Sigmoid colon (tissue), 7 donors: ENCODE data around the gene N4BP2L1. TPM values are rescaled to one million over a fixed set of nuclear protein-coding genes. Genes with fewer than 3 reads are reported as not detected.
"Not testable (repeated sequence)": the region's sequence is repeated elsewhere in the genome, so short reads cannot be mapped to it uniquely, and the experiment has no call there.

Source experiments
- DNase-seq: peaks from one replicate; pipeline ENCODE4 v3.0.0-alpha.2; 2019
- H3K27ac ChIP-seq, 4 donors: fragments of 200-600 bp; sonication (generic); one replicate each; pipeline ENCODE4 v1.5.1; 2016 to 2019; ENCODE audit warnings: mild to moderate bottlenecking in 1 of 4
- H3K27me3 ChIP-seq, 3 donors: fragments of 200-600 bp; sonication (generic); one replicate each; pipeline ENCODE4 v1.5.1; 2019; ENCODE audit warnings: mild to moderate bottlenecking in 1 of 3
- H3K36me3 ChIP-seq, 4 donors: fragments of 200-600 bp; sonication (generic); one replicate each; pipeline ENCODE4 v1.5.1; 2016 to 2019
- H3K4me1 ChIP-seq, 4 donors: fragments of 200-600 bp; sonication (generic); one replicate each; pipeline ENCODE4 v1.5.1; 2017 to 2019
- H3K4me3 ChIP-seq, 4 donors: fragments of 200-600 bp; sonication (generic); one replicate each; pipeline ENCODE4 v1.5.1; 2017 to 2019; ENCODE audit warnings: mild to moderate bottlenecking in 2 of 4, moderate library complexity in 1 of 4
- H3K9me3 ChIP-seq, 4 donors: fragments of 200-600 bp in 3 of 4; sonication (generic) in 3 of 4; one replicate each; pipeline versions ENCODE4 v1.5.1 to v1.6.1; 2013 to 2019
- CTCF ChIP-seq, 4 experiments: fragments of 450-650 bp in 3 of 4; fragments of 200-600 bp in 1 of 4; IDR thresholded peaks; one replicate each; pipeline ENCODE4 v1.5.1; 2016 to 2019; ENCODE audit warnings: antibody characterized with exemption in 4 of 4, mild to moderate bottlenecking in 3 of 4, moderate library complexity in 2 of 4
- EP300 ChIP-seq, 4 donors: sonication (generic); formaldehyde crosslinking; IDR thresholded peaks; one replicate each; pipeline ENCODE4 v1.6.1; 2017; ENCODE audit warnings: antibody characterized with exemption in 4 of 4
- POLR2A ChIP-seq, 2 donors: fragments of 450-650 bp; IDR thresholded peaks; one replicate each; pipeline ENCODE4 v1.6.1; 2016; ENCODE audit warnings: antibody characterized with exemption in 2 of 2, mild to moderate bottlenecking in 2 of 2, moderate library complexity in 2 of 2
- POLR2AphosphoS5 ChIP-seq, 4 donors: sonication (generic); formaldehyde crosslinking; IDR thresholded peaks; one replicate each; pipeline ENCODE4 v1.6.1; 2017; ENCODE audit warnings: antibody characterized with exemption in 4 of 4
- WGBS, 2 donors: extraction: QIAGEN DNeasy Blood & Tissue Kit; methylation state at CpG; one replicate each; pipeline ENCODE4 v1.1.7; 2013; 5-methylcytosine and 5-hydroxymethylcytosine counted together
- intact Hi-C: fragments of 100-400 bp; cut with DNase I; formaldehyde crosslinking; loops from one replicate; pipeline ENCODE4 v1.15.1; 2023
- polyA plus RNA-seq, 3 donors: library from polyadenylated mRNA; stranded (reverse); fragments of 200-250 nt; gene quantifications; one replicate each; pipeline ENCODE4 v1.2.3, GENCODE V29; 2013
- small RNA-seq, 3 donors: library from RNA; depleted of rRNA; stranded (forward); fragments of <200 nt; gene quantifications; one replicate each; pipeline ENCODE3, GENCODE V24; 2016
- total RNA-seq, 4 donors: library from RNA; depleted of rRNA; stranded (reverse); fragments of >200 nt; gene quantifications; one replicate each; pipeline ENCODE4 v1.1.0, GENCODE V29; 2016
- donor health status: healthy with polysubstance abuse.
- donor health status: Bipolar disorder and iron deficiency.
- donor health status: healthy.

N4BP2L1 gene
- total and polyA plus RNA-seq, 7 donors, result 7.8 to 34.9 (median 17.7) TPM

GRCh38 chr13:32370805-32371204, 57.1 kb downstream of the N4BP2L1 start:
- Histone ChIP-seq H3K9me3 (no peaks in the 10 kb centered on the region), H3K4me3 (no peak overlapping the region), H3K27ac (no peak overlapping the region), H3K27me3 (no peaks in the 10 kb centered on the region), H3K4me1 (no peaks in the 10 kb centered on the region), H3K36me3 (no peaks in the 10 kb centered on the region)
- TF ChIP-seq POLR2A (IDR thresholded peaks at IDR 0.05) (no peak), CTCF (IDR thresholded peaks at IDR 0.05) (no peak), POLR2AphosphoS5 (IDR thresholded peaks at IDR 0.05) (no peak), EP300 (IDR thresholded peaks at IDR 0.05) (no peak)
- WGBS, 2 donors, result 93 to 98% methylated on average over 2 of the region's 2 CpGs
- DNase-seq, result no peak
- intact Hi-C loops, result no loop called here

GRCh38 chr13:32362574-32362973, 65.4 kb downstream of the N4BP2L1 start:
- H3K4me1 ChIP-seq, result no peaks in the 10 kb centered on the region
- WGBS, 2 donors, result 87 to 94% methylated on average over 2 of the region's 2 CpGs
- no peak overlapping the region for H3K4me3 ChIP-seq
- H3K36me3 ChIP-seq, result no peaks in the 10 kb centered on the region
- H3K9me3 ChIP-seq, result peaks cover 0 to 3% (median 0%) of the 10 kb centered on the region in 4 donors
- TF ChIP-seq POLR2A (IDR thresholded peaks at IDR 0.05) (no peak), POLR2AphosphoS5 (IDR thresholded peaks at IDR 0.05) (no peak), CTCF (IDR thresholded peaks at IDR 0.05) (no peak), EP300 (IDR thresholded peaks at IDR 0.05) (no peak)
- intact Hi-C loops, result no loop called here
- no peak overlapping the region for H3K27ac ChIP-seq
- H3K27me3 ChIP-seq, result no peaks in the 10 kb centered on the region
- DNase-seq, result no peak

GRCh38 chr13:32355935-32356334, 72.0 kb downstream of the N4BP2L1 start:
- H3K36me3 ChIP-seq, H3K27me3 ChIP-seq, H3K27ac ChIP-seq, H3K4me3 ChIP-seq, H3K9me3 ChIP-seq, intact Hi-C loops, DNase-seq, H3K4me1 ChIP-seq: not testable (repeated sequence)
- 96 to 97% methylated on average over 8 of the region's 8 CpGs for WGBS, 2 donors

- DNase-seq, result no peak
- Histone ChIP-seq H3K27ac (no peak overlapping the region), H3K4me3 (no peak overlapping the region), H3K4me1 (no peaks in the 10 kb centered on the region), H3K9me3 (no peaks in the 10 kb centered on the region), H3K27me3 (no peaks in the 10 kb centered on the region), H3K36me3 (peaks cover 0 to 3% (median 0%) of the 10 kb centered on the region in 4 donors)
- WGBS, 2 donors, result 99 to 100% methylated on average over 1 of the region's 1 CpG
- TF ChIP-seq CTCF (IDR thresholded peaks at IDR 0.05) (no peak), EP300 (IDR thresholded peaks at IDR 0.05) (no peak), POLR2A (IDR thresholded peaks at IDR 0.05) (no peak), POLR2AphosphoS5 (IDR thresholded peaks at IDR 0.05) (no peak)
- intact Hi-C loops, result no loop called here
These were observed 73.9 kb downstream of the N4BP2L1 start for GRCh38 chr13:32354040-32354439.

- DNase-seq, intact Hi-C loops, H3K9me3 ChIP-seq, H3K27ac ChIP-seq, H3K36me3 ChIP-seq, H3K4me1 ChIP-seq, H3K27me3 ChIP-seq, H3K4me3 ChIP-seq: not testable (repeated sequence)
- WGBS, 2 donors, result 91 to 98% methylated on average over 15 of the region's 15 CpGs
These were observed 77.0 kb downstream of the N4BP2L1 start for GRCh38 chr13:32350839-32351441.

Small RNA genes within 50 kb of the gene (small RNA-seq; reads per million reads assigned to genes)
- gene RF00190, result 0 reads per million in 3 donors

Other genes starting within 250 kb of the N4BP2L1 start
- not detected for gene ZAR1L, start 112.8 kb downstream of the N4BP2L1 start, total RNA-seq
- not detected for gene ZAR1L, start 112.8 kb downstream of the N4BP2L1 start, polyA plus RNA-seq
- gene BRCA2, start 112.6 kb downstream of the N4BP2L1 start, total RNA-seq, result 1 to 10 TPM in 1 of 4 donors, under 1 TPM in 3; 0.49 to 1.1 (median 0.63) TPM
- 1 to 10 TPM in 1 of 3 donors, under 1 TPM in 1, not detected in 1; 0.23 to 2.4 TPM for gene BRCA2, start 112.6 kb downstream of the N4BP2L1 start, polyA plus RNA-seq
- gene N4BP2L2, start 110.7 kb upstream of the N4BP2L1 start, total RNA-seq, result 100 to 1,000 TPM; 160 to 232 (median 222) TPM
- gene N4BP2L2, start 110.7 kb upstream of the N4BP2L1 start, polyA plus RNA-seq, result 10 to 100 TPM; 22.0 to 39.6 (median 26.4) TPM
- 10 to 100 TPM; 52.8 to 65.0 (median 59.9) TPM for gene PDS5B, start 158.3 kb upstream of the N4BP2L1 start, total RNA-seq
- 10 to 100 TPM in 1 of 3 donors, 1 to 10 TPM in 2; 3.6 to 10.9 (median 5.1) TPM for gene PDS5B, start 158.3 kb upstream of the N4BP2L1 start, polyA plus RNA-seq